Measurements from ENCODE around the gene ICAM1. TPM values are rescaled to one million over a fixed set of nuclear protein-coding genes. Genes with fewer than 3 reads are reported as not detected.

Gene ICAM1
- total RNA-seq, 4 donors from 2014 or later = 8.1 to 37.6 (median 19.7) TPM

- Histone ChIP-seq H3K27me3 (no peaks in the 10 kb centered on the region), H3K36me3 (no peaks in the 10 kb centered on the region), H3K4me3 (replicated peaks in 1 of 3) (no peak overlapping the region), H3K4me1 (peaks cover 8 to 19% of the 10 kb centered on the region in 2 donors), H3K9me3 (no peaks in the 10 kb centered on the region), H3K27ac (peak overlapping the region in 2 of 3 donors; percentile 38 to 62)
- TF ChIP-seq POLR2A (IDR thresholded peaks at IDR 0.05) (no peak), CTCF (IDR thresholded peaks at IDR 0.05) (no peak)
- DNase-seq = no peak
- WGBS, 2 donors = 93 to 100% methylated on average over 3 to 6 of the region's 6 CpGs
- intact Hi-C loops (cut with DNase I) = no loop called here
Measured at GRCh38 chr19:10226021-10226375, 44.9 kb upstream of the ICAM1 start.

DNA sequence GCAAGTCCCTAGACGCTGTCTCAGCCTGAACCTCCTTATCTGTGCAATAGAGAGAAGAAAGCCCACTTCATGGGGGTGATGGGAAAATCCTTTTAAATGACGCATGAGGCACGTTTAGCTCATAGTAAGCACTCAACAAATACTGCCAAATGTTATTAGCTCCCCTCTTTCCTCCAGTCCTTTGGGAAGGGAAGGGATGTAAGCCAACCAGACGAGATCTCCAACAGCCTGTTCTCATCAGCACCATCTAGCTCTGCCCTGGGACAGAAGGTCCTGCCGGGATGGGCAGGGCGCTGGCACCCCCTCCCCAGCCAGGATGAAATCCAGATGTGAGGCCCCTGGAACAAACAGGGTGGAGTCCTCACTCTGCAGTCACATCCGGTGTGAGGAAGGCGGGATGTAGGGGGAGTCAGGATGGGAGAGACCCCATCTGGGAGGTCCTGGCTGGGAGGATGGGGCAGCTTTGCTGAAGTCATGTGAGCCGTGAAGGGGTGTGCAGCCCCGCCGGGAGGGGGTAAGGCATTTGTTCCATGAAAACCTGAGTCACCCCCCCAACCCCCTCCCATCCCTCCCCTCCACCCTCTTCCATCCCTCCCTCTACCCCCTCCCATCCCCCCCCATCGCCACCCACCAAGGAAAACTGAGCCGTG, 44.4 kb upstream of the ICAM1 start:
- H3K9me3 ChIP-seq = no peaks in the 10 kb centered on the region
- H3K4me3 ChIP-seq (replicated peaks in 1 of 3) = no peak overlapping the region
- no peaks in the 10 kb centered on the region for H3K36me3 ChIP-seq
- H3K27ac ChIP-seq = peak overlapping the region in 2 of 3 donors; percentile 41 to 62
- intact Hi-C loops (cut with DNase I) = no loop called here
- peaks cover 11 to 19% of the 10 kb centered on the region in 2 donors for H3K4me1 ChIP-seq
- 45 to 55% methylated on average over 11 to 13 of the region's 13 CpGs for WGBS, 2 donors
- DNase-seq = peak in 1 of 2 donors; percentile 20
- H3K27me3 ChIP-seq = no peaks in the 10 kb centered on the region
- TF ChIP-seq POLR2A (IDR thresholded peaks at IDR 0.05) (no peak), CTCF (IDR thresholded peaks at IDR 0.05) (no peak)

DNA sequence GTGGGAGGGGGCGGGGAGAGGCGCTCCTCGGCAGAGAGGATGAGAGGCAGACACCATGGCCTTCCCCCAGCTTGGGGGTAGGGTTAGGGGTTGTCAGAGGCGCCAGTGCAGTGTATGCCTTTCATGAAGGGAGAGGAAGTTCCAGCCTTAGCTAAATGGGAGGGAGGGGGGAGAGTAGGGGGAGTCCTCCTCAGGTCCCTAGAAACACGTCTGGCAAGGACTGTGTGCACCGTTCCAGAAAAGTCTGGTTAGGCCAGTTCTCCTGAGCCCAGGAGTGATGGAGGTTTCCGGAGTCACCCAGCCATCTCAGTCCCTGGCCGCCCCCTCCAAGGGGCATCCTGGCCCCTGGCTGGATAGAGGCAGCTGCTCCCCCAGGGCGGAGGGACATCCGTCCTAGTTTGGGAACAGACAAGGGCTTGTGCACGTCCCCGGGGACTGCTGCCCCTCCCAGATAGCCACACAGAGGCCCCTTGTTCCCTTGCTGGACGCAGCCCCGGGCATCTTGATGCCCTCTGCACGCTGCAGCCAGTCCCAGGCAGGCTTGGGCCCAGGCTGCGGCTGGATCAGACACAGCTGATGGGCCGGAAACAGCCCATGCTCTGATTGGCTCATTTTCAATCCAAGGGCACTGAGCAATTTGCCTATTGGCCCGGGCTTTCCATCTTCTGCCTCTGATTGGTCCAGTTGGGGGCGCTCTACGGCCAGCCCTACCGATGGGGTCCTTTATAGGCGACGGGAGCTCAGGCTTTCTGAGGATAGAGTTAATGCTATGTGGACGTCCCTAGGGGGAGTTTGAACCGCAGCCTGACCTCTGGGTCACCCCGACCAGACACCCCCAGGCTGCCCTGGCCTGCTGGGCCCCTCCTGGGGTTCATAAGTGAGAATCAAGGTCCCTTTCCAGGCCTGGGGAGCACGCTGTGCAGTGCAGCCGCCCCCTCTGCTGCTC, 43.6 kb upstream of the ICAM1 start:
- whole genome bisulfite sequencing, 2 donors = 33 to 40% methylated on average over 12 to 13 of the region's 28 CpGs
- TF ChIP-seq CTCF (IDR thresholded peaks at IDR 0.05) (peak in 1 of 6 experiments; percentile 6), POLR2A (IDR thresholded peaks at IDR 0.05) (no peak)
- Histone ChIP-seq H3K27me3 (no peaks in the 10 kb centered on the region), H3K36me3 (no peaks in the 10 kb centered on the region), H3K27ac (peak overlapping the region; percentile 11 to 48 (median 41)), H3K4me1 (peaks cover 12 to 19% of the 10 kb centered on the region in 2 donors), H3K9me3 (no peaks in the 10 kb centered on the region), H3K4me3 (replicated peaks in 1 of 3) (no peak overlapping the region)
- intact Hi-C loops (cut with DNase I) = no loop called here
- peak; percentile 47 to 61 for DNase-seq

DNA sequence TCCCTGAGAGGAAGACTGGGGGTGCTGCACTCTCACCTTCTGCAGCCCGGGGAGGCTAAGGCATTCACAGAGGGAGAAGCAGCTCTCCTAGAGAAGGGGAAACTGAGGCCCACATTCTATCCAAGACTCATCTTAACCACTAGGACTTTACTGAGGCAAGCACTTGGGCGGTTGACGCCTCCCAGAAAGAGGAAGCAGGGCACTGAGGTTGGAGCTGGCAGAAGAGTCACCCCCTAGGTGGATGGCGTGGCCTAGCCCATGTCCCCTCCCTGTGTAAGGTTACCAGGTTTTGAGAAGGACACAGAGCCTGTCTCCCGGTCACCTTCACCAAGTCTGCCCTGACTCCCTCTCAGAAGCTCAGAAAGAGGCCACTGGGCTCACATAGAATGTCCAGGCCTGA, 42.5 kb upstream of the ICAM1 start:
- Histone ChIP-seq H3K36me3 (no peaks in the 10 kb centered on the region), H3K4me3 (replicated peaks in 1 of 3) (no peak overlapping the region), H3K27me3 (no peaks in the 10 kb centered on the region), H3K9me3 (no peaks in the 10 kb centered on the region), H3K27ac (no peak overlapping the region), H3K4me1 (peaks cover 12 to 19% of the 10 kb centered on the region in 2 donors)
- TF ChIP-seq CTCF (IDR thresholded peaks at IDR 0.05) = no peak
- TF ChIP-seq POLR2A (IDR thresholded peaks at IDR 0.05) = no peak
- no peak for DNase-seq
- WGBS, 2 donors = 72 to 79% methylated on average over 4 to 5 of the region's 5 CpGs
- intact Hi-C loops (cut with DNase I) = no loop called here

DNA sequence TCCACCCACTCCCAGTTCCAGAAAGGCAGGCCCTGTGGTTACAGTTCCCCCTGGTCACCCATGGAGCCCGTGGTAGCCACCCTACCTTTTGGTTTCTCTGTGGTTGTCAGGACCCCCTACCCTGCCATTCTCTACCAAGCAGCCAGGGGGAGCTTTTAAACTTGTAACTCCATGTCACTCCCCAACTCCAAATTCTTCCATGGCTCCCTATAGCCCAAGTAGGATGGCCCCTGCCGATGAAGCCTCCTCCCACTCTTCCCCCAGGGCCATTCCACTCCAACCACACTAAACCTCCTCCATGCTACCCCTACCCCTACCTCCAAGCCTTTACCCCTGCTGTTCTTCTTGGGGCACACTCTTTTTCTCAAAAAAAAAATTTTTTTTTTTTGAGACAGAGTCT, 42.0 kb upstream of the ICAM1 start:
- Histone ChIP-seq H3K9me3 (no peaks in the 10 kb centered on the region), H3K4me3 (replicated peaks in 1 of 3) (no peak overlapping the region), H3K27ac (no peak overlapping the region), H3K27me3 (no peaks in the 10 kb centered on the region), H3K4me1 (peaks cover 12 to 19% of the 10 kb centered on the region in 2 donors), H3K36me3 (no peaks in the 10 kb centered on the region)
- DNase-seq = no peak
- WGBS, 2 donors = 57 to 69% methylated on average over 2 of the region's 2 CpGs
- no peak for TF ChIP-seq POLR2A (IDR thresholded peaks at IDR 0.05)
- TF ChIP-seq CTCF (IDR thresholded peaks at IDR 0.05) = peak in 4 of 6 experiments; percentile 8 to 40 (median 28)
- intact Hi-C loops (cut with DNase I) = no loop called here

All from thyroid gland (tissue), 4 donors.